NT2/D1 (cell line): ENCODE measurements around the gene GSTM5.
"Not testable (repeated sequence)": the region's sequence is repeated elsewhere in the genome, so short reads cannot be mapped to it uniquely, and the experiment has no call there.

ENCODE experiments used
- DNase-seq: peaks from one replicate; pipeline ENCODE4 v3.0.0-alpha.2; 2011; ENCODE audit warnings: low read depth, low spot score
- H3K27me3 ChIP-seq: 2 replicates; pipeline ENCODE4 v1.6.0; 2011; ENCODE audit warnings: mild to moderate bottlenecking; ENCODE audit not compliant: insufficient read length, insufficient read depth
- H3K36me3 ChIP-seq: 2 replicates; pipeline ENCODE4 v1.6.1; 2011; ENCODE audit warnings: mild to moderate bottlenecking, low read length, mixed read lengths; ENCODE audit not compliant: insufficient read depth, insufficient read length
- H3K4me1 ChIP-seq: 2 replicates; pipeline ENCODE4 v1.5.1; 2011; ENCODE audit not compliant: insufficient read depth, insufficient read length
- H3K4me3 ChIP-seq: 2 replicates; pipeline ENCODE4 v1.5.1; 2011; ENCODE audit warnings: low read depth; ENCODE audit not compliant: insufficient read length
- H3K9ac ChIP-seq: 2 replicates; pipeline ENCODE4 v1.6.0; 2011; ENCODE audit warnings: low read depth; ENCODE audit not compliant: insufficient read length
- H3K9me3 ChIP-seq: 2 replicates; pipeline ENCODE4 v1.5.1; 2011; ENCODE audit warnings: mild to moderate bottlenecking, low read length; ENCODE audit not compliant: insufficient read depth
- SUZ12 ChIP-seq: IDR thresholded peaks from 2 replicates; pipeline ENCODE4 v1.6.1; 2011; ENCODE audit not compliant: insufficient read length, insufficient read depth; ENCODE audit errors: extremely low read depth
- YY1 ChIP-seq: IDR thresholded peaks from 2 replicates; pipeline ENCODE4 v1.6.1; 2011; ENCODE audit not compliant: insufficient read length, insufficient read depth
- ZNF274 ChIP-seq: IDR thresholded peaks from 2 replicates; pipeline ENCODE4 v1.6.1; 2011; ENCODE audit warnings: mild to moderate bottlenecking, low read depth, low read length

GSTM5 gene

GRCh38 chr1:109762821-109763645, 51.0 kb downstream of the GSTM5 start:
- Histone ChIP-seq H3K9ac (no peak overlapping the region), H3K36me3 (no peaks in the 10 kb centered on the region), H3K27me3 (peaks cover 3% of the 10 kb centered on the region), H3K4me3 (no peak overlapping the region), H3K9me3 (no peaks in the 10 kb centered on the region), H3K4me1 (peaks cover 10% of the 10 kb centered on the region)
- DNase-seq, result no peak
- no peak for TF ChIP-seq YY1
- no peak for TF ChIP-seq ZNF274
- TF ChIP-seq SUZ12, result no peak

GRCh38 chr1:109763646-109764415, 51.8 kb downstream of the GSTM5 start, which contains the start of gene EPS8L3:
TSS of gene EPS8L3 (minus strand) at chr1:109763923. CDS start at chr1:109761749, 2,174 bp downstream.
- TF ChIP-seq SUZ12, result no peak
- TF ChIP-seq YY1, result no peak
- TF ChIP-seq ZNF274, result no peak
- Histone ChIP-seq H3K4me3 (no peak within 1 kb of the TSS), H3K4me1 (peaks cover 10% of the 10 kb centered on the region), H3K27me3 (peaks cover 3% of the 10 kb centered on the region), H3K9ac (no peak within 1 kb of the TSS), H3K9me3 (no peaks in the 10 kb centered on the region), H3K36me3 (no peaks in the 10 kb centered on the region)
- no peak for DNase-seq

DNA sequence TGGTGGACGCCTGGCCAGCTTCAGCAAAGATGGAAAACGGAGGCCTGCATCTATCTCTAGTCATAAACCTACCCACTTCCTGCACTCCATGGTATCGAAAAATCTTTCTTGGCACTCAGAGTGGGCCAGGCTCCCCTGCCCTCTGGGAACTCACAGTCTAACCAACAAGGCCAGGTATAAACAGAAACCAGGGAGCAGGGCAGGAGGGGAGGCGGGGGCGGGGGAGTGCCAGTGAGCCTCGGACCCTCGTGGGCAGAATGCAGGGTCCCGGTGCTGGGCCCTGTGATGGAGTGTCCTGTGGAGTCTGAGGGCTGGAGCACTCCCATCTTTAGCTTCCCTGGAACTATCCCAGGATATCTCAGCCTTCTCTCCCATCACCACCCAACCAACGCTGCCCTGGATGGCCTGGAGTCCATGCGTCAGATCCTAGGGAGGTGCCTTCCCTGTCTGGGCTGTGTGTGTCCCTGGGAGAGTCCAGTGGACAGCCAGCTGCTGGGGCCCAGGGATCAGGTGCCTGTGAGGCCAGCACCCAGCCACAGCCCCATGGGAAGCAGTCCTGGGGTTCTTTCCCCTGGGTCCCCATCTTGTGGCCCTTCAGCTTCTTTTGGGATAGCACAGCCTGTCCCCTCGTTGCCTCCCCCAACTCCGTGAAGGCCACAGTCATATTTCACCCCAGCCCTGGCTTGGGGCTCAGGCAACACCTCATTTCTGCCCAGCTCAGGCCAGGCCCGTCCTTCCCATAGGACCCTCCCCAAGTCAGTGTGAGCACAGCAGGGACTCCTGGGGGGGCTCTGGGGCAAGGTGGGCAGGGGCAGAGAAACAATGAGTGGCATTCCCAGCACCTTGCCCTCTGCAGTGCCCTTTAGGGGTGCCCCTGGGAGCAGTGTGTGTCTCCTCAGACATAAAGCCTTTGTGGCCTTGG, 52.8 kb downstream of the GSTM5 start:
- Histone ChIP-seq H3K4me3 (no peak overlapping the region), H3K9ac (no peak overlapping the region), H3K27me3 (peaks cover 3% of the 10 kb centered on the region), H3K9me3 (no peaks in the 10 kb centered on the region), H3K36me3 (no peaks in the 10 kb centered on the region), H3K4me1 (peaks cover 10% of the 10 kb centered on the region)
- DNase-seq, result no peak
- TF ChIP-seq ZNF274 (no peak), YY1 (no peak), SUZ12 (no peak)

GRCh38 chr1:109765483-109765815, 53.4 kb downstream of the GSTM5 start:
- Histone ChIP-seq H3K27me3 (peaks cover 3% of the 10 kb centered on the region), H3K9me3 (no peaks in the 10 kb centered on the region), H3K36me3 (no peaks in the 10 kb centered on the region), H3K4me3 (no peak overlapping the region), H3K4me1 (peaks cover 11% of the 10 kb centered on the region), H3K9ac (no peak overlapping the region)
- DNase-seq, result no peak
- TF ChIP-seq ZNF274, result no peak
- TF ChIP-seq SUZ12, result no peak
- TF ChIP-seq YY1, result no peak

DNA sequence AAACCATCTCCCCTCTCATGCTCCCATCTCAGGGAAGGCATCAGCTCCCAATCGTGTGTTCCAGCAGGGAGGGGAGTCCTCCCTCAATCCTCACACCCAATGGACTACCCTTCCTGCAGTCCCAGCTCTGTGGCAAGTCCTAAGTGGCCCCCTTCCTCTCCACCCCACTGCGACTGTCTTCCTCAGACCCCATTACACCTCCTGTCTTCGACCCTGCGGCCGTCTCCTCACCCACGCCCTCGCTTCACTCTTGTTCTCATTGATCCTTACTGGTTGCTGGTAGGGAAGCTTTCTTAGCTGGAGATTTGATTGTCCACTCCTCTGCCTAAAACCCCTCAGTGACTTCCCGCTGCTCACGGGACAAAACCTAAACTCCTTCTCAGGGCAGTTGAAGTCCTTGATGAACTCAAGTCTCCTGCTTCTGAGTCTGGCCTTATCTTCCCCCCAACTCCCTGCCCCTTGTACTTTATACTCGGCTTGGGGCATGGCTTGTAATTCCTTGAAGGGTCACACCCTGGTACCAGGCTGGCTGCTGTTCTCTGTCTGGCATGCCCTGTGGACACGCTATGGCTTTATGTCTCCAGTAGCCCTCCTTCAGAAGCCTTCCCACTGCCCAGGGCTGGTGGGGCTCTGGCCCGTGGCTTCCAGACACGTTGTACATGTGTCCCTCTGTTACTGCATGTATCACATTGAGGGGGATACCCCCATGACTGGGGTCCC, 54.0 kb downstream of the GSTM5 start:
- TF ChIP-seq SUZ12, result no peak
- TF ChIP-seq YY1, result no peak
- no peak for TF ChIP-seq ZNF274
- DNase-seq, result no peak
- peaks cover 12% of the 10 kb centered on the region for H3K4me1 ChIP-seq
- no peak overlapping the region for H3K4me3 ChIP-seq
- peaks cover 3% of the 10 kb centered on the region for H3K27me3 ChIP-seq
- no peaks in the 10 kb centered on the region for H3K36me3 ChIP-seq
- no peak overlapping the region for H3K9ac ChIP-seq
- H3K9me3 ChIP-seq, result no peaks in the 10 kb centered on the region

DNA sequence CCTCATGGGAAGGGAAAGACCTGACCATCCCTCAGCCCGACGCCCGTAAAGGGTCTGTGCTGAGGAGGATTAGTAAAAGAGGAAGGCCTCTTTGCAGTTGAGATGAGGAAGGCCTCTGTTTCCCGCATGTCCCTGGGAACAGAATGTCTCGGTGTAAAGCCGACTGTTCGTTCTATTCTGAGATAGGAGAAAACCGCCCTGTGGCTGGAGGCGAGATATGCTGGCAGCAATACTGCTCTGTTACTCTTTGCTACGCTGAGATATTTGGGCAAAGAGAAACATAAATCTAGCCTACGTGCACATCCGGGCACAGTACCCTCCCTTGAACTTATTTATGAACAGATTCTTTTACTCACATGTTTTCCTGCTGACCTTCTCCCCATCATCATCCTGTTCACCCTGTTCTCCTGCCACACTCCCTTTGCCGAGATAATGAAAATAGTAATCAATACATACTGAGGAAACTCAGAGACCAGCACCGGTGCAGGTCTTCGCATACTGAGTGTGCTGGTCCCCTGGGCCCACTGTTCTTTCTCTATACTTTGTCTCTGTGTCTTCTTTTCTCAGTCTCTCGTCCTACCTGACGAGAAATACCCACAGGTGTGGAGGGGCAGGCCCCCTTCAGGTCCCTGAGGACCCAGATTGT, 55.1 kb downstream of the GSTM5 start:
- H3K36me3 ChIP-seq, DNase-seq, H3K4me1 ChIP-seq, H3K9me3 ChIP-seq, H3K27me3 ChIP-seq, H3K9ac ChIP-seq, H3K4me3 ChIP-seq: not testable (repeated sequence)
